ENCODE results near the gene LRMDA.

Gene LRMDA

DNA sequence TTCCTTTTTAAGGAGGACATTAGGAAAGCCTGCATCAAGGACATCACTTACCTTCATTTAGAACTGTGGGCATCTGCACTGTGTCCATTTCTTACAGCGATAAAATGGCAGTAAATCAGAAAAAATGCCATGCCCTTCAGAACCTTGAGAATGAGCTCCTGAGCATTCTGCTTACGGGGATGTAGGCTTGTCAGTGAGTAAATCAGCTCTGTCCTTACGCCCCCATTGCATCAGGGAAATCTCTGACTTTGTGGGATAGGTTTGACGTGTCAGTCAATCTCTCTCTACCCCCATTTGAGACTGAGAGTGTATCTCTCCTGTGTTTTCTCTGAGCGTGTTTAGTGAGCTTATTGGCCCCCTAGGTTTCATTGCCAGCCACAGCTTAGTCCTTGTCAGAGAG is 837.1 kb downstream of the LRMDA start:
- H3K4me3 ChIP-seq (ENCODE audit: low read depth, low read length) = no peak overlapping the region

- H3K4me3 ChIP-seq (ENCODE audit: low read depth, low read length) = no peak overlapping the region
Observed at GRCh38 chr10:76268954-76269353, 837.5 kb downstream of the LRMDA start.

DNA sequence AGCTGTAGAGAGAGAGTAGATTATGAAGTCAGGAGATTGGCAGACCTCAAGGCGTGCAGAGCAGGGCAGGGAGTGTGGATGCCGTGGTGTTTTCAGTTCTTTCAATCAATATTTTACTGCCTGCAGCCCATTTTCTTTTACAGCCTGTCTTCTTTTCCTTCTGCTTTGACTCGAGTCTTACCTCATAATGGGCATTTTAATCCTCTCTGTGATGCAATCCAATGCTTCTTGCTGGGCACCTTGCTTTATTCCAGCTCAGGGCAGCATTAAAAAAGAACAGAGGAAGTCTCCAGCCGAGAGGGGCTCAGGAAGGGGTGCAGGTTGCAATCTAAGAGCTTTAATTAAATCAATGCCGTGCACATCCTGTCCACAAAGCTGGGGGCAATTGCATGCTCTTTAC is 839.0 kb downstream of the LRMDA start:
- no peak overlapping the region for H3K4me3 ChIP-seq (ENCODE audit: low read depth, low read length)

- no peak overlapping the region for H3K4me3 ChIP-seq (ENCODE audit: low read depth, low read length)
Observed at GRCh38 chr10:76274933-76275332, 843.5 kb downstream of the LRMDA start.

DNA sequence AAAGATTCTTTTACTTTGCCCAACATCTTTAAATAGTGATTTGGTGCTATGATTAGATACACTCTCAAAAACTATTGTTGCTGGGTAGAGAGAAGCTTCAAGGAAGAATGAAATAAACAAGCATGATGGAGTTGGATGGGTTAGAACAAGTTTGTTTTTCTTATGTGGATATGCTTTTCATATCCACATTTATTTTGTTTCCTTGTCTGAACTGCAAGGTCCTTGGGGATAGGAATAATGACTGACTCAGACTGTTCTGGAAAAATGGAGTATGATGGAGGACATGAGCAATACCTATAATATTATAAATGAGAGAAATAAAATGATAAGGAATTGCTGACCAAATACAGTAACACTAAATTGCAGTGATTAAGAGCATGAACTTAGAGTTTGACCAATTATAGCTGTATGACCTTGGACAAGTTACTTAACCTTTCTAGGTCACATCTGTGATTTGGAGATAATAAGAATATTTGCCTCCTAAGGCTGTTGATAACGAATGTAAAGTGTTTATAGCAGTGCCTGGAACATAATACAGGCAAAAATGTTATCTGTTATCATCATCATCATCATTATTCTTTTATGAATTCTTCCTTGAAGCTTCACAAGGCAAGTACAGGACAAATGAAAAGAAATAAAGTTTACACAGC is 847.5 kb downstream of the LRMDA start:
- no peak overlapping the region for H3K4me3 ChIP-seq (ENCODE audit: low read depth, low read length)

DNA sequence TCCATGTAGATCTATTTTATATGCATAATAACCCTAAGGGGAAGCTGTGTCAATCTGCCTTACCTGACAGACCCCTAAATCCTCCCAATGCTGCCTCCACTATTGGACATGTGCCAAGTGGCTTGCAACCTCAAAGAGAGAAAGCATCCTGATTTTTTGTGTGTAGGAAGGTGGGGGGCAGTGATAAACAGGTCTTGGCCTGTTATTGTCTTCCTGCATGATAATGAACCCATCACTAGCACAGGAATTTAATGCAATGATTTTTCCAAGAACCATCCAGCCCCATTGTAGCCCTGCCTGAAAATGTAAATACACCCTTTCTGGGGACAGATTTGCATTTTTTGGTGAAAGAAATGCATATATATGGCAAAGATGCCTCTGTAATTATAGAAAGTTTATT is 850.2 kb downstream of the LRMDA start:
- no peak overlapping the region for H3K4me3 ChIP-seq (ENCODE audit: low read depth, low read length)

DNA sequence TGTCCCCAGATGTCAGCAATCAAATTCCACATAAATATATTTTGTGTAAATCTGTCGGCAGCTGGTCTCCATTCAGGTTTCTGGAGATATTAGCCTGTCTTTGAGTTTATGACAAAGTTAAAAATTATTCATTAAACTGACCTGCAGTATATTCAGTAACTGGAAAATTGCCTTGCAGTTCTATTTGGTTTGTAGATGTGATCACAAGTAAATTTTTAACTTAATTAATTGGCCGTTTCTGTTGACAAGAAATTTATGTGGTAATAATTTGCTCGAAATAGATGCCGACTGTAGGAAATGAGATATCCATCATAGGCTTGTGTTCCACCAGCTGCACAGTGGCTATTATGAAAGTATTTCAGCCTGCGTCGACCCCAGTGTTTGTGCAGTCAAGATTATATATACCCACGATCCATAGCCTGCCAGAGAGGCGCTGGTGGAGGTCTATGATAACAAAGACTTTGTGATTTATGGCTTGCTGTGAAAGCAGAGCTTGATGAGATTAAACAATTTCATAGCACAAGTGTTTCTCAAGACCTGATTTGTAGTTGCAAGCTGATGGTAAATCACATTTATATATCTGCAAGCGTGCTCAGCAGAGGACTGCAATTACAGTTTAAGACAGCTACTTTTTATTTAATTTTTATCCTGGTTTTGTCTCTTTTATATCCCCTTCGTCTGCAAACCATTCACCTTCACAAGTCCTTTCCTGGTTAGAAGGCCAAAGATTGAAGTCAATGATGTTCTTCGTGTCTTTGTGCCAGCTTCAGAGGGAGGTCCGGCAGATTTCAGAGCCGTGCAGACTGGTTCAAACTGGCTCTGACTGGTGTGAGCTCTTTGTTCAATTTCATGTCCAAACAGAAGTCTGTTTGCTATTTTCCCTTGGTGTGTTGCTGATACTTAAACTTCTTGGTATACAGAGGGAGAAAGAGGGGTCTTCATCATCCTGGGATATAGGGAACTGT is 850.9 kb downstream of the LRMDA start:
- H3K4me3 ChIP-seq (ENCODE audit: low read depth, low read length) = no peak overlapping the region

GRCh38 chr10:76284351-76284750 is 852.9 kb downstream of the LRMDA start:
- no peak overlapping the region for H3K4me3 ChIP-seq (ENCODE audit: low read depth, low read length)

- no peak overlapping the region for H3K4me3 ChIP-seq (ENCODE audit: low read depth, low read length)
Observed at GRCh38 chr10:76285012-76285411, 853.6 kb downstream of the LRMDA start.

DNA sequence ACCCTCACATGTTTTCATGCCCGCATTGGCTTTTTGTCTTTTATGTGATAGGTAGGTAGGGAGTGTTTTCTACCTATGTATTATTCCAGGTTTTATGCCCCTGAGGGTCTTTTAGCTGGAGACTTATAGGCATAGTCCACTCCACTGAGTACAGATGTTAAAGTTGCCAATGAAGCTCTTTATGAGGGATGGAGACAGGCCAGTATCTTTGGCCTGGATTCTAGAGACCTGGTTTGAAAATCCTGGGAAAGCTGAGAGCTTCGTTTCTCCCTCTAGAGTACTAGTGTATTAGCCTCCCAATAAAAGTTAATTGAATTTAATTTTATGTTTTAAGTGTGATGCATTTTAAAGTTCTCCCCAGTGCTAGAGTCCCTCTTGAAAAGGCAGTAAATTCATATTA is 854.1 kb downstream of the LRMDA start:
- H3K4me3 ChIP-seq (ENCODE audit: low read depth, low read length) = no peak overlapping the region

DNA sequence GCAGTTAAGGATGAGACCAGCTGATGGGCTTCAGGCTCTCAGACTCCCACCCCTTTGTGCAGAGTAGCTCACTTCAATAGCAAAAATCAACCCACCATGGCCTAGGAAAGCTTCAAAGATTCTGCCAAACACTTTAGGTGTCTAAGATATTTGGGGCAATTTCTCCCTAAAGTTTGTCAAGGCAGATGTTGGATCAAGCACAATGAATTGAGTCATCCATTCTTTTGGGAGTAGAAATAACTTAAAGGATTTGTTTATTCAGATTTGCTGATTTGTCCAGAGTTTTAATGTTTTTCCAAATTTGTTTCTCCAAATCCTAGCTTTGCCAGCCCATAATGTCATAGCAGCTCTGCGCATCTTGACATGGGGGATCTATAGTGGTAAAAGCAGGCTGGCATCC is 855.1 kb downstream of the LRMDA start:
- H3K4me3 ChIP-seq (ENCODE audit: low read depth, low read length) = no peak overlapping the region

- no peak overlapping the region for H3K4me3 ChIP-seq (ENCODE audit: low read depth, low read length)
Observed at GRCh38 chr10:76287856-76288255, 856.4 kb downstream of the LRMDA start.

- no peak overlapping the region for H3K4me3 ChIP-seq (ENCODE audit: low read depth, low read length)
Observed at GRCh38 chr10:76291175-76291574, 859.8 kb downstream of the LRMDA start.

DNA sequence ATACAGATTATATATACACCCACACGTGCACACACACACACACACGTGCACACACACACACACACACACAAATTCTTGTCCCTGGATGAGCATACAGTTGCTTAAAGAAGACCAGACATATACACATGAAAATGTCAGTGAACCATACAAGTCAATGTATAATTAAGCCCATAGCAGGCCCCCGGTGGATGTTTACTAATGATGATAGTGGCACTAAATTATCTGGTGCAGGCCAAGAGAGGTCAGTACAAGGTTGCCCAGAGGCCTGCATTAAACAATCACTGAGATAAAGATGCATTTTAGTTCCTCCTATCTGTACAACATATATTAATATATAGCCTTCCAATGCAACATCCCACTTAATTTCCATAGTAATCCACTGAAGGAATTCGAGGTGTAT is 860.5 kb downstream of the LRMDA start:
- no peak overlapping the region for H3K4me3 ChIP-seq (ENCODE audit: low read depth, low read length)

GRCh38 chr10:76296957-76297356 is 865.5 kb downstream of the LRMDA start:
- no peak overlapping the region for H3K4me3 ChIP-seq (ENCODE audit: low read depth, low read length)

GRCh38 chr10:76297358-76297757 is 865.9 kb downstream of the LRMDA start:
- H3K4me3 ChIP-seq (ENCODE audit: low read depth, low read length) = no peak overlapping the region

DNA sequence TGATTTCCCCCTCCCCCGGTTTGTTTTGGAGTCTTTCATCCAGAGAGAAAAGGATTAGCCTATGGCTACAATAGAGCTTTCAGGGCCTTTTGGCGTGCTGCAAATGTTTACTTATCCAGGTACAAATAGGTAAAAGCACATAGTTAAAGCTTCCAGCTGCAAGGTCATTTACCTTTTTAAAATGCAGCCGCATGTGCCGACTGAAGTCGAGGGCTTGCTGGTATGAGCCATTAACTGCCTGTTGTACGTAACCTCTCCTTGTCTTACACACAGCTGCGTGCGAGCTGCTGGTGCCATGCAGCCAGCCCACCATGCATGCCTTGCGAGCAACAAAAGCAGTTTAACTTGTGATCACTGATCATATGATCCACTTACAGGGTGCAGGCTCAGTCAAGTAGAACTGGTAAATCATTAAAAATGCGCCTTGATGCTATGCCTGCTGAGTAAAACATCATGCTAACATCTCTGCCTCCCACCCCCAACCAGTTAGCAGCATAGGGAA is 866.4 kb downstream of the LRMDA start:
- no peak overlapping the region for H3K4me3 ChIP-seq (ENCODE audit: low read depth, low read length)

GRCh38 chr10:76298329-76298728 is 866.9 kb downstream of the LRMDA start:
- no peak overlapping the region for H3K4me3 ChIP-seq (ENCODE audit: low read depth, low read length)

GRCh38 chr10:76299501-76299900 is 868.1 kb downstream of the LRMDA start:
- no peak overlapping the region for H3K4me3 ChIP-seq (ENCODE audit: low read depth, low read length)

DNA sequence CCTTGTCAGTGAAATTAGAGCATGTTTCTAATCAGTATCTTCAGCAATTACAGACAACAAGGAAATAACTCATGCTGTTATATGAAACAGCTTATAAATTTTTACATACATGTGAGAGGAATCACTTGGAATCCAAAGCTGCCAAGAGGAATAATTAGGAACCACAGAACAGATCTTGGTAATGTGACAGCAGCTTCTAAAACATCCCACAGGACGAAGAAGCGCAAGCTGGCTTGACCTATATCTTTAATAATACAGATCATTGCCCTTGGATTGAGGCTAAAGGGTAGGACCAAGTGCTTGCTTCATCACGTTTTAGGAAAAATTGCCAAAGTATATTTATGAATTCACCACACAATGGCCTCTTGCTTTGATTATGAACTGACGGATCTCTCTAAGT is 869.8 kb downstream of the LRMDA start:
- no peak overlapping the region for H3K4me3 ChIP-seq (ENCODE audit: low read depth, low read length)

GRCh38 chr10:76301950-76302349 is 870.5 kb downstream of the LRMDA start:
- no peak overlapping the region for H3K4me3 ChIP-seq (ENCODE audit: low read depth, low read length)

- no peak overlapping the region for H3K4me3 ChIP-seq (ENCODE audit: low read depth, low read length)
Observed at GRCh38 chr10:76302481-76302880, 871.1 kb downstream of the LRMDA start.
